PC-3 (cell line): ENCODE results near the gene ZC3H7A. TPM values are rescaled to one million over a fixed set of nuclear protein-coding genes. Genes with fewer than 3 reads are reported as not detected.

Experiments used
- ATAC-seq: fragments of 200-7000 bp; cut with Tn5 transposase; 2 replicates; pipeline ENCODE4 v1.9.1; 2020; ENCODE audit warnings: mild to moderate bottlenecking, moderate library complexity
- BruUV-seq: library from RNA; stranded (reverse); fragments of 400-500 nt; replicated peaks from 2 replicates; lab custom pipeline; 2021; lab: Mats Ljungman, UMichigan
- CTCF ChIA-PET: fragments of 300-600 bp; sonication (Branson Sonifier 250); formaldehyde crosslinking; loops from one replicate; lab custom pipeline; 2022; ENCODE audit warnings: antibody characterized with exemption; lab: Charles Lee
- POLR2A ChIA-PET: fragments of 300-600 bp; sonication (Branson Sonifier 250); formaldehyde crosslinking; loops from one replicate; lab custom pipeline; 2022; ENCODE audit warnings: antibody characterized with exemption; ENCODE audit not compliant: unreplicated experiment; lab: Charles Lee
- DNase-seq: peaks from one replicate; pipeline ENCODE4 v3.0.0-alpha.2; 2015
- H2AFZ ChIP-seq: fragments of 300-600 bp; sonication (generic); 2 replicates; pipeline ENCODE4 v1.6.0; 2016; ENCODE audit warnings: antibody characterized with exemption, low read length
- H3F3A ChIP-seq: fragments of 300-600 bp; sonication (generic); one replicate; pipeline ENCODE4 v1.6.0; 2017; ENCODE audit warnings: antibody characterized with exemption, low read length, control low read depth, mild to moderate bottlenecking; ENCODE audit not compliant: unreplicated experiment
- H3K27ac ChIP-seq: fragments of 300-600 bp; sonication (generic); 2 replicates; pipeline ENCODE4 v1.5.1; 2016; ENCODE audit warnings: mild to moderate bottlenecking, low read length
- H3K27me3 ChIP-seq: fragments of 300-600 bp; sonication (generic); 2 replicates; pipeline ENCODE4 v1.6.1; 2016; ENCODE audit warnings: low read length, mixed read lengths
- H3K36me3 ChIP-seq: fragments of 300-600 bp; sonication (generic); 2 replicates; pipeline ENCODE4 v1.6.1; 2016; ENCODE audit warnings: low read depth, mixed run types, low read length, mixed read lengths
- H3K4me1 ChIP-seq: fragments of 300-600 bp; sonication (generic); 2 replicates; pipeline ENCODE4 v1.5.1; 2016; ENCODE audit warnings: low read length; ENCODE audit not compliant: insufficient read depth
- H3K4me2 ChIP-seq: fragments of 300-600 bp; sonication (generic); 2 replicates; pipeline ENCODE4 v1.6.0; 2016; ENCODE audit warnings: low read length
- H3K4me3 ChIP-seq: fragments of 300-600 bp; sonication (generic); 2 replicates; pipeline ENCODE4 v1.5.1; 2016; ENCODE audit warnings: mild to moderate bottlenecking, low read length, mixed read lengths
- H3K79me2 ChIP-seq: fragments of 300-600 bp; sonication (generic); 2 replicates; pipeline ENCODE4 v1.6.1; 2017; ENCODE audit warnings: low read length, mixed read lengths
- H3K9ac ChIP-seq: fragments of 300-600 bp; sonication (generic); 2 replicates; pipeline ENCODE4 v1.6.0; 2016; ENCODE audit warnings: mild to moderate bottlenecking, low read length
- H3K9me2 ChIP-seq: fragments of 300-600 bp; sonication (generic); replicated peaks from 2 replicates; pipeline ENCODE4 v1.6.1; 2016; ENCODE audit warnings: mixed run types, low read length, mixed read lengths
- H3K9me3 ChIP-seq: fragments of 300-600 bp; sonication (generic); 2 replicates; pipeline ENCODE4 v1.6.1; 2016; ENCODE audit warnings: low read length, mixed read lengths
- H4K20me1 ChIP-seq: fragments of 300-600 bp; sonication (generic); 2 replicates; pipeline ENCODE4 v1.6.1; 2016; ENCODE audit warnings: low read length, mixed read lengths
- CTCF ChIP-seq: fragments of 300-600 bp; sonication (generic); conservative IDR thresholded peaks from 2 replicates; pipeline ENCODE4 v1.5.1; 2017; ENCODE audit warnings: antibody characterized with exemption, low read depth, mild to moderate bottlenecking, low read length
- EZH2 ChIP-seq: fragments of 300-600 bp; sonication (generic); IDR thresholded peaks from one replicate; pipeline ENCODE4 v1.6.1; 2017; ENCODE audit warnings: antibody characterized with exemption, mild to moderate bottlenecking, low read length; ENCODE audit not compliant: unreplicated experiment
- EZH2phosphoT487 ChIP-seq: fragments of 300-600 bp; sonication (generic); IDR thresholded peaks from 2 replicates; pipeline ENCODE4 v1.6.1; 2018; ENCODE audit warnings: mild to moderate bottlenecking, antibody characterized with exemption, low read length, borderline replicate concordance
- intact Hi-C: fragments of 100-400 bp; cut with micrococcal nuclease; formaldehyde crosslinking; loops from 2 replicates; pipeline ENCODE4 v1.9.0; 2023
- total RNA-seq: library from RNA; depleted of rRNA; stranded (reverse); fragments of >200 nt; gene quantifications from 2 replicates; pipeline ENCODE4 v1.2.3, GENCODE V29; 2014

The ZC3H7A gene
- total RNA-seq, 1 experiment from 2014 or later, result 21.2 TPM

- no peak for TF ChIP-seq CTCF
- TF ChIP-seq EZH2phosphoT487, result no peak
- TF ChIP-seq EZH2, result no peak
- H3K9me2 ChIP-seq, result no peaks in the 10 kb centered on the region
- intact Hi-C loops, result no loop called here
- H3K4me2 ChIP-seq, result no peak overlapping the region
- no peak for ATAC-seq
- no peak overlapping the region for H3K4me3 ChIP-seq
- H3K36me3 ChIP-seq, result peaks cover 5% of the 10 kb centered on the region; the same call in 1 of the 2 replicates
- H2AFZ ChIP-seq, result no peak overlapping the region
- no peak overlapping the region for H3K27ac ChIP-seq
- no peaks in the 10 kb centered on the region for H3K79me2 ChIP-seq
- H3K9me3 ChIP-seq, result no peaks in the 10 kb centered on the region
- ChIA-PET CTCF (no interaction called here), POLR2A (no interaction called here)
- DNase-seq, result no peak
- BruUV-seq, result no TSS peak
- H3K4me1 ChIP-seq, result no peaks in the 10 kb centered on the region
- no peaks in the 10 kb centered on the region for H3F3A ChIP-seq
- no peaks in the 10 kb centered on the region for H3K27me3 ChIP-seq
- H3K9ac ChIP-seq, result no peak overlapping the region
- no peaks in the 10 kb centered on the region for H4K20me1 ChIP-seq
These were observed 71.0 kb downstream of the ZC3H7A start for GRCh38 chr16:11726008-11726407.

GRCh38 chr16:11725457-11725856, 71.6 kb downstream of the ZC3H7A start:
- Histone ChIP-seq H3K27ac (no peak overlapping the region), H3K9ac (no peak overlapping the region), H3K4me1 (no peaks in the 10 kb centered on the region), H4K20me1 (no peaks in the 10 kb centered on the region), H3K9me3 (no peaks in the 10 kb centered on the region), H3F3A (no peaks in the 10 kb centered on the region), H3K36me3 (peaks cover 5% of the 10 kb centered on the region; the same call in 1 of the 2 replicates), H3K79me2 (no peaks in the 10 kb centered on the region), H3K9me2 (no peaks in the 10 kb centered on the region), H2AFZ (no peak overlapping the region), H3K4me3 (no peak overlapping the region), H3K27me3 (no peaks in the 10 kb centered on the region), H3K4me2 (no peak overlapping the region)
- CTCF ChIA-PET, result no interaction called here
- intact Hi-C loops, result no loop called here
- POLR2A ChIA-PET, result no interaction called here
- ATAC-seq, result no peak
- no peak for TF ChIP-seq CTCF
- no peak for TF ChIP-seq EZH2phosphoT487
- TF ChIP-seq EZH2, result no peak
- no TSS peak for BruUV-seq
- no peak for DNase-seq

- intact Hi-C loops, result no loop called here
- H3K79me2 ChIP-seq, result no peaks in the 10 kb centered on the region
- H3K4me1 ChIP-seq, result no peaks in the 10 kb centered on the region
- H3K4me2 ChIP-seq, result no peak overlapping the region
- no peak overlapping the region for H3K27ac ChIP-seq
- ATAC-seq (no peak), DNase-seq (no peak)
- ChIA-PET POLR2A (no interaction called here), CTCF (no interaction called here)
- H3K36me3 ChIP-seq, result 0 out of 2 replicates have a peak, but pooled peaks cover 6% of the 10 kb centered on the region
- no peak overlapping the region for H2AFZ ChIP-seq
- no peaks in the 10 kb centered on the region for H4K20me1 ChIP-seq
- BruUV-seq, result no TSS peak
- TF ChIP-seq EZH2phosphoT487 (no peak), EZH2 (no peak), CTCF (no peak)
- H3F3A ChIP-seq, result no peaks in the 10 kb centered on the region
- no peak overlapping the region for H3K9ac ChIP-seq
- no peak overlapping the region for H3K4me3 ChIP-seq
- H3K27me3 ChIP-seq, result no peaks in the 10 kb centered on the region
- H3K9me3 ChIP-seq, result no peaks in the 10 kb centered on the region
- no peaks in the 10 kb centered on the region for H3K9me2 ChIP-seq
These were observed 74.6 kb downstream of the ZC3H7A start for GRCh38 chr16:11722468-11722808.
